DOHH2 (cell line): ENCODE measurements around the gene PXDC1.

Experiments
- H3F3A ChIP-seq: fragments of 200-600 bp; sonication (generic), shearing (Covaris generic); 2 replicates; pipeline ENCODE4 v1.6.0; 2016; ENCODE audit warnings: antibody characterized with exemption, mild to moderate bottlenecking; ENCODE audit not compliant: control insufficient read depth, insufficient read depth
- H3K27ac ChIP-seq: fragments of 200-600 bp; sonication (generic); 2 replicates; pipeline ENCODE4 v1.5.1; 2014; ENCODE audit warnings: low read depth, mild to moderate bottlenecking, low read length, moderate library complexity
- H3K27me3 ChIP-seq: fragments of 200-600 bp; sonication (generic); 2 replicates; pipeline ENCODE4 v1.6.1; 2014; ENCODE audit warnings: mild to moderate bottlenecking, low read length, mixed read lengths; ENCODE audit not compliant: control insufficient read depth
- H3K36me3 ChIP-seq: fragments of 200-600 bp; sonication (generic); 2 replicates; pipeline ENCODE4 v1.6.1; 2014; ENCODE audit warnings: mild to moderate bottlenecking, low read length, moderate library complexity, mixed read lengths; ENCODE audit not compliant: control insufficient read depth
- H3K4me1 ChIP-seq: fragments of 200-600 bp; sonication (generic); 2 replicates; pipeline ENCODE4 v1.6.1; 2014; ENCODE audit warnings: mild to moderate bottlenecking, low read length, mixed read lengths; ENCODE audit not compliant: control insufficient read depth
- H3K4me2 ChIP-seq: fragments of 200-600 bp; sonication (generic); 2 replicates; pipeline ENCODE4 v1.6.0; 2014; ENCODE audit warnings: mild to moderate bottlenecking, low read length, moderate library complexity
- H3K4me3 ChIP-seq: fragments of 200-600 bp; sonication (generic); 2 replicates; pipeline ENCODE4 v1.5.1; 2014; ENCODE audit warnings: mild to moderate bottlenecking, low read length, mixed read lengths
- H3K79me2 ChIP-seq: fragments of 200-600 bp; sonication (generic); 2 replicates; pipeline ENCODE4 v1.6.1; 2014; ENCODE audit warnings: mild to moderate bottlenecking, low read length, mixed read lengths; ENCODE audit not compliant: control insufficient read depth
- H3K9me2 ChIP-seq: fragments of 200-600 bp; sonication (generic); replicated peaks from 2 replicates; pipeline ENCODE4 v1.6.1; 2014; ENCODE audit warnings: mild to moderate bottlenecking, low read length, mixed read lengths; ENCODE audit not compliant: control insufficient read depth
- H3K9me3 ChIP-seq: fragments of 200-600 bp; sonication (generic); 2 replicates; pipeline ENCODE4 v1.6.1; 2014; ENCODE audit warnings: antibody characterized with exemption, low read length, mixed read lengths; ENCODE audit not compliant: control insufficient read depth, insufficient read depth
- H4K20me1 ChIP-seq: fragments of 200-600 bp; sonication (generic); 2 replicates; pipeline ENCODE4 v1.6.0; 2014; ENCODE audit warnings: low read depth, mild to moderate bottlenecking, antibody characterized with exemption, low read length, moderate library complexity; ENCODE audit not compliant: control insufficient read depth, insufficient read depth
- EZH2phosphoT487 ChIP-seq: fragments of 200-600 bp; sonication (generic); IDR thresholded peaks from 2 replicates; pipeline ENCODE4 v1.6.1; 2017; ENCODE audit warnings: borderline replicate concordance, mild to moderate bottlenecking, antibody characterized with exemption, low read length, moderate library complexity, mixed read lengths
- TF ChIP-seq, protein P1 (sequence below): fragments of 200-600 bp; sonication (generic); IDR thresholded peaks from one replicate; pipeline ENCODE4 v1.5.1; 2014; ENCODE audit warnings: antibody characterized with exemption, mild to moderate bottlenecking, low read depth, low read length; ENCODE audit not compliant: poor library complexity, severe bottlenecking

The PXDC1 gene

DNA sequence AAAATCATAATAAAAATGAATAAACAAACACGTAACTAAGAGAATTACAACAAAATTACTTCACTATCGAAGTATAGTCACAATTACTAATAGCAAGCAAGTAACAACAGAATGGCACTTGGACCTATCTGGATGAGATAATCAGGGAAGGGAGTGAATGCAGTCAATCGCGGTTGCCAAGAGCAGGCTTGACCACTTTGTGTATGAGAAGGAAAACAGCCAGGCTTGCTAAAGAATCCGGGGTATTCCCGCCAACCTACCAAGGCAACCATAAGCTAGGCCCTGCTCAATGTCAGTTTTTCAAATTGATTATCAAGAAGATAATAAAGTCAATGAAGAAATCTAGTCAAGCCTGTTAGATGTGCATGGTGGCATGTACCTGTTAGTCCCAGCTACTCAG, 39.7 kb downstream of the PXDC1 start:
- Histone ChIP-seq H3K36me3 (no peaks in the 10 kb centered on the region), H4K20me1 (no peaks in the 10 kb centered on the region), H3K4me1 (no peaks in the 10 kb centered on the region), H3K79me2 (no peaks in the 10 kb centered on the region), H3K27ac (no peak overlapping the region), H3K27me3 (peaks cover under 1% of the 10 kb centered on the region; the same call in 1 of the 2 replicates), H3F3A (no peaks in the 10 kb centered on the region), H3K9me2 (no peaks in the 10 kb centered on the region), H3K4me2 (no peak overlapping the region), H3K4me3 (no peak overlapping the region), H3K9me3 (no peaks in the 10 kb centered on the region)
- no peak for TF ChIP-seq EZH2phosphoT487
- TF ChIP-seq, protein P1, sequence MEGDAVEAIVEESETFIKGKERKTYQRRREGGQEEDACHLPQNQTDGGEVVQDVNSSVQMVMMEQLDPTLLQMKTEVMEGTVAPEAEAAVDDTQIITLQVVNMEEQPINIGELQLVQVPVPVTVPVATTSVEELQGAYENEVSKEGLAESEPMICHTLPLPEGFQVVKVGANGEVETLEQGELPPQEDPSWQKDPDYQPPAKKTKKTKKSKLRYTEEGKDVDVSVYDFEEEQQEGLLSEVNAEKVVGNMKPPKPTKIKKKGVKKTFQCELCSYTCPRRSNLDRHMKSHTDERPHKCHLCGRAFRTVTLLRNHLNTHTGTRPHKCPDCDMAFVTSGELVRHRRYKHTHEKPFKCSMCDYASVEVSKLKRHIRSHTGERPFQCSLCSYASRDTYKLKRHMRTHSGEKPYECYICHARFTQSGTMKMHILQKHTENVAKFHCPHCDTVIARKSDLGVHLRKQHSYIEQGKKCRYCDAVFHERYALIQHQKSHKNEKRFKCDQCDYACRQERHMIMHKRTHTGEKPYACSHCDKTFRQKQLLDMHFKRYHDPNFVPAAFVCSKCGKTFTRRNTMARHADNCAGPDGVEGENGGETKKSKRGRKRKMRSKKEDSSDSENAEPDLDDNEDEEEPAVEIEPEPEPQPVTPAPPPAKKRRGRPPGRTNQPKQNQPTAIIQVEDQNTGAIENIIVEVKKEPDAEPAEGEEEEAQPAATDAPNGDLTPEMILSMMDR = no peak

DNA sequence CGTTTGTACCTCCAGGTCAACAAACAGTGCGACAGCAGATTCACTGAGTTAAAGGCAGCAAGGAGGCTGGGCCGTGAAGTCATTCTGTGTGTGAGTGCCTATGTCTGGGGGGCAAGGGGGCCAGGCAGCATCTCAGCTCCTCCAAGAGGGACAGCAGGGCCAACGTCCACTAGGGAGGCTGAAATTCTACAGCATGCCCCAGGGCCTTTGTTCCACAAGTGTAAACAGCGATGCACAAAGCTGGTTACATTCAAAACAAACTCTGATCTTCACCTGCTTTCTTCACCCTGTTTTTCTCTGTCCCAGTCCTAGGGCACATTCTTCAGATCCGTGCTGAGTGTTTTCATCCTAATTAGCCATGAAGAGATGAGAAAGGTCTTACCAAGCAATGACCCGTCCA, 41.1 kb downstream of the PXDC1 start:
- H4K20me1 ChIP-seq = no peaks in the 10 kb centered on the region
- TF ChIP-seq EZH2phosphoT487 = no peak
- TF ChIP-seq, protein P1 = no peak
- no peaks in the 10 kb centered on the region for H3K9me2 ChIP-seq

DNA sequence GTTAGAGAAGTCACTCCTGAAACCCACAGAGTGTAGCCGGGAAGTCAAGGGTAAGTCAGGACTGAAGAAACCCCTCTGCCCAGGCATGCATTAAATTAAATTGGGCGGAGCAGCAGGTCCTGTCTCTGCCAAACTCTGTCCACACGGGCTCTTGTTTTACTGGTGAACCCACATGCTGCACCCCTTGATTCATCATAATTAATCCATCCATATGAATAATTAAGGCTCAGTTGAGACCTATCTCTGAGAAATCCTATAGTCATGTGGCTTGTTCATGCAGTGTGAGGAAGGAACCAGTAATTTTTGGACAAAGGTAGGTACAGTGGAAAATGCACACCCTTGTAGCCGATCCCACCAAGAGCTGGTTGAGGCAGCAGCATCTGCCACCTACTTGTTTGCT, 43.0 kb downstream of the PXDC1 start:
- no peaks in the 10 kb centered on the region for H3K36me3 ChIP-seq
- H3K27me3 ChIP-seq = no peaks in the 10 kb centered on the region; the same call in 1 of the 2 replicates
- H4K20me1 ChIP-seq = no peaks in the 10 kb centered on the region
- TF ChIP-seq EZH2phosphoT487 = no peak
- TF ChIP-seq, protein P1 = no peak
- no peak overlapping the region for H3K27ac ChIP-seq
- H3K4me2 ChIP-seq = no peak overlapping the region
- no peaks in the 10 kb centered on the region for H3K79me2 ChIP-seq
- no peaks in the 10 kb centered on the region for H3K9me2 ChIP-seq
- no peaks in the 10 kb centered on the region for H3K9me3 ChIP-seq
- H3K4me3 ChIP-seq = no peak overlapping the region
- no peaks in the 10 kb centered on the region for H3F3A ChIP-seq
- no peaks in the 10 kb centered on the region for H3K4me1 ChIP-seq

More for the DNA sequence above, 41.1 kb downstream of the PXDC1 start:
- no peaks in the 10 kb centered on the region; the same call in 1 of the 2 replicates for H3K27me3 ChIP-seq
- H3F3A ChIP-seq = no peaks in the 10 kb centered on the region
- no peaks in the 10 kb centered on the region for H3K4me1 ChIP-seq
- no peak overlapping the region for H3K27ac ChIP-seq
- no peaks in the 10 kb centered on the region for H3K36me3 ChIP-seq
- no peak overlapping the region for H3K4me2 ChIP-seq
- no peaks in the 10 kb centered on the region for H3K9me3 ChIP-seq
- no peaks in the 10 kb centered on the region for H3K79me2 ChIP-seq
- H3K4me3 ChIP-seq = no peak overlapping the region
